Superior temporal gyrus (tissue), 1 donor: ENCODE data around the gene OAS1.
"Not testable (repeated sequence)": the region's sequence is repeated elsewhere in the genome, so short reads cannot be mapped to it uniquely, and the experiment has no call there.

Experiments
- DNase-seq: peaks from one replicate; pipeline ENCODE4 v3.0.0-alpha.2; 2016; ENCODE audit errors: extremely low spot score

Gene OAS1

GRCh38 chr12:112900298-112901145 is 6.2 kb upstream of the OAS1 start:
- peak; percentile 56 for DNase-seq

DNA sequence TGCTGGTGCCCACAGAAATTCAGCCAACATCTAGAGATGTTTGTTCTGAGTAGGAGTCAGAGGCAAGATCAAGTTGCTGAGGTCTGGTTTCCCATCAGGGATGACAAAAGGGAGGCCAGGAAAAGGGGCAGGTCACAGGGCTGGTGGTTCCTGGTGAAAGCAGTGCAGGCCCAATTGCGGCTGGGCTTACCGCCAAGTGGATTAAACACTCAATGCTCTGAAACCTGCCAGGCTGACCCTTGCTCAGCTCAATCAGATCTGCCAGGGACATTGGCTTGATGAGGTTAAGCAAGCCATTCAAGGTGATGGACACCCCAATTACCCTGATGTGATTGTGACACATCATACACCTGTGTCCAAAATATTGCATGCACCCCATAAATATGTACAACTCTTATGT is 5.5 kb upstream of the OAS1 start:
- DNase-seq = no peak

- DNase-seq = no peak
These were observed 2.2 kb upstream of the OAS1 start for GRCh38 chr12:112904571-112904970.

- DNase-seq = no peak
These were observed 1.2 kb upstream of the OAS1 start for GRCh38 chr12:112905451-112906089.

- DNase-seq = no peak
These were observed 824 bp downstream of the OAS1 start for GRCh38 chr12:112907415-112908157.

- DNase-seq = no peak
These were observed 1.8 kb downstream of the OAS1 start for GRCh38 chr12:112908548-112908947.

GRCh38 chr12:112909693-112910092 is 2.9 kb downstream of the OAS1 start:
- no peak for DNase-seq

- DNase-seq = no peak
These were observed 6.4 kb downstream of the OAS1 start for GRCh38 chr12:112913038-112913688.

- DNase-seq = not testable (repeated sequence)
These were observed 7.1 kb downstream of the OAS1 start for GRCh38 chr12:112913888-112914287.

GRCh38 chr12:112916270-112916669 is 9.5 kb downstream of the OAS1 start:
- no peak for DNase-seq

- DNase-seq = no peak
These were observed 12.4 kb downstream of the OAS1 start for GRCh38 chr12:112919121-112919520.

DNA sequence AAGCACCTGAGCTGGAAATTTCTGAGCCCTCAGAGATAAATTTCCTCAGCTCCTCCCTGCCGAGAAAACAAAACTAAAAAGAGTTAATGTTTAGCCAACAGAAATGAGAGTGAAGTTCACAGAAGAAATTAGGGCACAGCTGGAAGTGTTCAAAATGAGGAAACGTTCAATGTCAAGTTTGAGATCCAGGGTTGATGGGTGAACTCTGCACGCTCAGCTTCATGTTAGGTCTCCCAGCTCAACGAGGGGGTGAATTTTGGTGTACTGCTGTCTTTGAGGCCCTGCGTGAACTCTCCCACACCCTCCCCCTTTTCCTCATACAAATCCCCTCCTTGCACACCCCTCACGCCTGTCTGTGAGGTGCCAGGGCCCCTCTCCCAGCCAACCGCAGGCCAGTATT is 18.2 kb downstream of the OAS1 start:
- DNase-seq = no peak

GRCh38 chr12:112926416-112927033 is 19.8 kb downstream of the OAS1 start:
- not testable (repeated sequence) for DNase-seq

DNA sequence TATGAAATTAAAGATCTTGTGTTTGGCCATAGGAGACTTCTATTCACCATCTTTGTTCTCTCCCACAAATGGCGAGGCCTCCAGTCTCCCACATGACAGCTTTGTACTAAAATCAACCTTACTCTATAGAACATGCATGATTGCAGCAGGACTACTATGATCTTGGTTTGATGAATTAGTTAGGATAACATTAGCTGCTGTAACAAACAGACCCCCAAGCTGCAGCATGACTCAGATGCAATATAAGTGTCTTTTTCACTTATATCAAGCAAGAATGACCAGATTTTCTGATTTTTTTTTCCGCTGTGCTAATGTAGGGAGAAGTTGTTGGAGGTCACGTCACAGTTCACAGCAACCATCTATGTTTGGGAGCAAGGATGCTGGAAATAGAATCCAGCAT is 20.7 kb downstream of the OAS1 start:
- DNase-seq = no peak

GRCh38 chr12:112927925-112928324 is 21.2 kb downstream of the OAS1 start:
- DNase-seq = no peak

GRCh38 chr12:112928978-112929377 is 22.2 kb downstream of the OAS1 start:
- DNase-seq = no peak

- DNase-seq = no peak
These were observed 23.0 kb downstream of the OAS1 start for GRCh38 chr12:112929715-112930114.

- DNase-seq = no peak
These were observed 23.6 kb downstream of the OAS1 start for GRCh38 chr12:112930350-112930749.

DNA sequence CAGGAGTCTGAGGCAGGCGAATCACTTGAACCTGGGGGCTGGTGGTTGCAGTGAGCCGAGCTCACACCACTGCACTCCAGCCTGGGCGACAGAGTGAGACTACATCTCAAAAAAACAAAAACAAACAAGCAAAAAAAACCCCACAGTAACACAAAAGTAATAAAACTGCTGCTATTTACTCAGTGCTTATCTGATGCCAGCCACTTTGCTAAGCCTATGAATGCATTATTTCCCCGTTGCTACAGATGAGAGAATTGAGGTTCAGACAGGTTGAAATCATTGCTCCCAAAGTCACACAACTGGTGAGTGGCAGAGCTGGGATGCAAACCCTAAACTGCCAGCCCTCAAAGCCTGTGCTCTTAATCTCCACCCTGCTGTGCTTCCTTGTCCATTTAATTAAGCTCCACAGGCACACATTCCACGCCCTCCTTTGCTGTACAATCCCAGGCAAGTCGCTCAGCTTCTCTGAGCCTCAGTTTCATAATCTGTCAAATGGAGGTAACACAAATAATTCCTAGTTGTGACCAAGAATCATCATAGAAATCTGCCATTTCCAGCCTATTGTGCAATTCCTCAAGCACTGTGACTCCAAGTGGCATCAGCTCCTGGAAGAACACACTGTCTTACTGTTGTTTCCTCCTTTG is 25.8 kb downstream of the OAS1 start:
- no peak for DNase-seq

GRCh38 chr12:112933129-112933505 is 26.4 kb downstream of the OAS1 start:
- no peak for DNase-seq

GRCh38 chr12:112936264-112936663 is 29.5 kb downstream of the OAS1 start:
- no peak for DNase-seq
